Measurements from ENCODE around the gene LRRTM4. TPM values are rescaled to one million over a fixed set of nuclear protein-coding genes. Genes with fewer than 3 reads are reported as not detected.

LRRTM4 gene
- total RNA-seq, 1 donor from 2014 or later: 10.6 TPM

- Mint-ChIP-seq H3K9me3 (peaks cover 2% of the 10 kb centered on the region), H3K36me3 (ENCODE audit: low read depth) (no peaks in the 10 kb centered on the region), H3K27me3 (ENCODE audit: low read depth) (no peaks in the 10 kb centered on the region), H3K27ac (ENCODE audit: unreplicated experiment) (no peak overlapping the region), H3K4me1 (no peaks in the 10 kb centered on the region), H3K4me3 (no peak overlapping the region)
- TF ChIP-seq CTCF (conservative IDR thresholded peaks at IDR 0.05): no peak
- DNase-seq (ENCODE audit: low read depth, low spot score): no peak
These were observed 320.4 kb downstream of the LRRTM4 start for GRCh38 chr2:77201755-77202154.

GRCh38 chr2:77199411-77199810 lies 322.8 kb downstream of the LRRTM4 start:
- DNase-seq (ENCODE audit: low read depth, low spot score): no peak
- TF ChIP-seq CTCF (conservative IDR thresholded peaks at IDR 0.05): no peak
- Mint-ChIP-seq H3K4me1 (no peaks in the 10 kb centered on the region), H3K27ac (ENCODE audit: unreplicated experiment) (no peak overlapping the region), H3K9me3 (peaks cover 2% of the 10 kb centered on the region), H3K4me3 (no peak overlapping the region), H3K27me3 (ENCODE audit: low read depth) (no peaks in the 10 kb centered on the region), H3K36me3 (ENCODE audit: low read depth) (no peaks in the 10 kb centered on the region)

- TF ChIP-seq CTCF (conservative IDR thresholded peaks at IDR 0.05): no peak
- Mint-ChIP-seq H3K4me3 (no peak overlapping the region), H3K36me3 (ENCODE audit: low read depth) (no peaks in the 10 kb centered on the region), H3K27ac (ENCODE audit: unreplicated experiment) (no peak overlapping the region), H3K9me3 (no peaks in the 10 kb centered on the region), H3K4me1 (no peaks in the 10 kb centered on the region), H3K27me3 (ENCODE audit: low read depth) (no peaks in the 10 kb centered on the region)
- no peak for DNase-seq (ENCODE audit: low read depth, low spot score)
These were observed 328.2 kb downstream of the LRRTM4 start for GRCh38 chr2:77193858-77194448.

GRCh38 chr2:77192811-77193289 lies 329.3 kb downstream of the LRRTM4 start:
- Mint-ChIP-seq H3K36me3 (ENCODE audit: low read depth) (no peaks in the 10 kb centered on the region), H3K27ac (ENCODE audit: unreplicated experiment) (no peak overlapping the region), H3K9me3 (no peaks in the 10 kb centered on the region)

GRCh38 chr2:77191665-77192064 lies 330.5 kb downstream of the LRRTM4 start:
- no peak for DNase-seq (ENCODE audit: low read depth, low spot score)
- no peak for TF ChIP-seq CTCF (conservative IDR thresholded peaks at IDR 0.05)
- Mint-ChIP-seq H3K36me3 (ENCODE audit: low read depth) (no peaks in the 10 kb centered on the region), H3K9me3 (no peaks in the 10 kb centered on the region), H3K4me3 (no peak overlapping the region), H3K27me3 (ENCODE audit: low read depth) (no peaks in the 10 kb centered on the region), H3K4me1 (no peaks in the 10 kb centered on the region), H3K27ac (ENCODE audit: unreplicated experiment) (no peak overlapping the region)

More at GRCh38 chr2:77192811-77193289, 329.3 kb downstream of the LRRTM4 start:
- Mint-ChIP-seq H3K4me3 (no peak overlapping the region), H3K4me1 (no peaks in the 10 kb centered on the region), H3K27me3 (ENCODE audit: low read depth) (no peaks in the 10 kb centered on the region)
- DNase-seq (ENCODE audit: low read depth, low spot score): no peak
- TF ChIP-seq CTCF (conservative IDR thresholded peaks at IDR 0.05): no peak

Measured in neural crest cell (in vitro differentiated cells).